Keratinocyte (primary cell): ENCODE data around the gene HAPLN1.

Source experiments
- CTCF ChIP-seq, 3 experiments: IDR thresholded peaks in 1 of 3; conservative IDR thresholded peaks in 1 of 3; optimal IDR thresholded peaks in 1 of 3; 2 replicates in 2 of 3; 3 replicates in 1 of 3; pipeline versions ENCODE3 to v1.5.1; 2011; ENCODE audit warnings: low read length in 3 of 3, mild to moderate bottlenecking in 3 of 3, moderate library complexity in 2 of 3, control low read depth in 1 of 3, inconsistent platforms in 1 of 3; ENCODE audit not compliant: insufficient read depth in 2 of 3; ENCODE audit errors: extremely low read depth in 1 of 3
- EZH2 ChIP-seq: IDR thresholded peaks from one replicate; pipeline ENCODE4 v1.6.1; 2012; ENCODE audit warnings: inconsistent platforms, mild to moderate bottlenecking, low read length, moderate library complexity

GRCh38 chr5:83662558-83662957 is 58.1 kb downstream of the HAPLN1 start:
- no peak for TF ChIP-seq CTCF (optimal IDR thresholded peaks at IDR 0.05 in 1 of 3, IDR thresholded peaks at IDR 0.05 in 1 of 3, conservative IDR thresholded peaks at IDR 0.05 in 1 of 3; ENCODE audit: extremely low read depth in 1 of 3, insufficient read depth in 2 of 3, low read length in 3 of 3)
- TF ChIP-seq EZH2, result no peak
